Measurements from ENCODE around the gene PTTG1IP.
"Not testable (repeated sequence)": the region's sequence is repeated elsewhere in the genome, so short reads cannot be mapped to it uniquely, and the experiment has no call there.

Gene PTTG1IP

GRCh38 chr21:44842721-44843445 is 30.6 kb downstream of the PTTG1IP start:
- DNase-seq (ENCODE audit: low spot score): no peak

- no peak for DNase-seq (ENCODE audit: low spot score)
Measured at GRCh38 chr21:44842087-44842486, 31.4 kb downstream of the PTTG1IP start.

GRCh38 chr21:44840771-44841170 is 32.7 kb downstream of the PTTG1IP start:
- no peak for DNase-seq (ENCODE audit: low spot score)

GRCh38 chr21:44838951-44839350 is 34.5 kb downstream of the PTTG1IP start:
- no peak for DNase-seq (ENCODE audit: low spot score)

GRCh38 chr21:44838039-44838895 is 35.2 kb downstream of the PTTG1IP start:
- no peak for DNase-seq (ENCODE audit: low spot score)

GRCh38 chr21:44837537-44837936 is 36.0 kb downstream of the PTTG1IP start:
- DNase-seq (ENCODE audit: low spot score): no peak

- DNase-seq (ENCODE audit: low spot score): peak; percentile 34
Measured at GRCh38 chr21:44836666-44837471, 36.6 kb downstream of the PTTG1IP start.

GRCh38 chr21:44836349-44836665 is 37.2 kb downstream of the PTTG1IP start:
- DNase-seq (ENCODE audit: low spot score): no peak

GRCh38 chr21:44835647-44835973 is 37.9 kb downstream of the PTTG1IP start:
- DNase-seq (ENCODE audit: low spot score): no peak

- no peak for DNase-seq (ENCODE audit: low spot score)
Measured at GRCh38 chr21:44834951-44835646, 38.4 kb downstream of the PTTG1IP start.

- DNase-seq (ENCODE audit: low spot score): no peak
Measured at GRCh38 chr21:44834231-44834950, 39.1 kb downstream of the PTTG1IP start.

GRCh38 chr21:44833663-44834062 is 39.8 kb downstream of the PTTG1IP start:
- DNase-seq (ENCODE audit: low spot score): no peak

GRCh38 chr21:44832516-44833255 is 40.8 kb downstream of the PTTG1IP start:
- not testable (repeated sequence) for DNase-seq (ENCODE audit: low spot score)

GRCh38 chr21:44831227-44831860 is 42.1 kb downstream of the PTTG1IP start:
- DNase-seq (ENCODE audit: low spot score): no peak

GRCh38 chr21:44829507-44830092 is 43.9 kb downstream of the PTTG1IP start:
- no peak for DNase-seq (ENCODE audit: low spot score)

- no peak for DNase-seq (ENCODE audit: low spot score)
Measured at GRCh38 chr21:44828362-44829056, 45.0 kb downstream of the PTTG1IP start.

GRCh38 chr21:44823179-44823660 is 50.3 kb downstream of the PTTG1IP start:
- DNase-seq (ENCODE audit: low spot score): no peak

GRCh38 chr21:44822484-44823178 is 50.9 kb downstream of the PTTG1IP start:
- no peak for DNase-seq (ENCODE audit: low spot score)

Data from cerebellar cortex (tissue), 1 donor.